HK-2 (cell line): ENCODE results near the gene TGDS.
A peak's percentile ranks its signal among the peaks of the same experiment; 100 is the strongest.

ENCODE experiments used
- DNase-seq: peaks from one replicate; pipeline ENCODE4 v3.0.0-alpha.2; 2018; ENCODE audit not compliant: unreplicated experiment

The TGDS gene

GRCh38 chr13:94601446-94602431 lies 5.8 kb upstream of the TGDS start, which contains the start of gene GPR180:
Gene GPR180, plus strand, starts transcription at chr13:94601857. Its CDS starts 71 bp downstream, at chr13:94601928.
- peak; percentile 89 for DNase-seq

- no peak for DNase-seq
These were observed 3.9 kb upstream of the TGDS start for GRCh38 chr13:94599877-94600276.

- DNase-seq, result no peak
These were observed 2.3 kb upstream of the TGDS start for GRCh38 chr13:94598281-94598680.

GRCh38 chr13:94596575-94596971 lies 621 bp upstream of the TGDS start:
- DNase-seq, result no peak

- peak; percentile 18 for DNase-seq
These were observed 677 bp downstream of the TGDS start for GRCh38 chr13:94595001-94595949.

- no peak for DNase-seq
These were observed 5.2 kb downstream of the TGDS start for GRCh38 chr13:94590744-94591143.

- DNase-seq, result no peak
These were observed 7.4 kb downstream of the TGDS start for GRCh38 chr13:94588541-94588940.

- no peak for DNase-seq
These were observed 9.6 kb downstream of the TGDS start for GRCh38 chr13:94586371-94586770.

GRCh38 chr13:94585543-94586101 lies 10.3 kb downstream of the TGDS start:
- no peak for DNase-seq

- no peak for DNase-seq
These were observed 12.0 kb downstream of the TGDS start for GRCh38 chr13:94583926-94584325.

GRCh38 chr13:94579063-94579462 lies 16.9 kb downstream of the TGDS start:
- DNase-seq, result no peak

GRCh38 chr13:94569615-94570014 lies 26.3 kb downstream of the TGDS start:
- DNase-seq, result no peak

GRCh38 chr13:94568443-94568842 lies 27.5 kb downstream of the TGDS start:
- no peak for DNase-seq

- DNase-seq, result no peak
These were observed 28.4 kb downstream of the TGDS start for GRCh38 chr13:94567581-94567980.

- DNase-seq, result no peak
These were observed 34.8 kb downstream of the TGDS start for GRCh38 chr13:94561126-94561525.

GRCh38 chr13:94560116-94560515 lies 35.8 kb downstream of the TGDS start:
- DNase-seq, result no peak

- DNase-seq, result no peak
These were observed 36.6 kb downstream of the TGDS start for GRCh38 chr13:94559222-94559795.

GRCh38 chr13:94558716-94559115 lies 37.2 kb downstream of the TGDS start:
- no peak for DNase-seq

GRCh38 chr13:94557684-94558235 lies 38.2 kb downstream of the TGDS start:
- DNase-seq, result no peak

GRCh38 chr13:94556621-94557020 lies 39.3 kb downstream of the TGDS start:
- no peak for DNase-seq

GRCh38 chr13:94556041-94556440 lies 39.9 kb downstream of the TGDS start:
- DNase-seq, result no peak
